ENCODE data around the gene SIPA1L3. TPM values are rescaled to one million over a fixed set of nuclear protein-coding genes. Genes with fewer than 3 reads are reported as not detected.

The SIPA1L3 gene
- total RNA-seq, 1 donor from 2014 or later = 29.6 TPM

DNA sequence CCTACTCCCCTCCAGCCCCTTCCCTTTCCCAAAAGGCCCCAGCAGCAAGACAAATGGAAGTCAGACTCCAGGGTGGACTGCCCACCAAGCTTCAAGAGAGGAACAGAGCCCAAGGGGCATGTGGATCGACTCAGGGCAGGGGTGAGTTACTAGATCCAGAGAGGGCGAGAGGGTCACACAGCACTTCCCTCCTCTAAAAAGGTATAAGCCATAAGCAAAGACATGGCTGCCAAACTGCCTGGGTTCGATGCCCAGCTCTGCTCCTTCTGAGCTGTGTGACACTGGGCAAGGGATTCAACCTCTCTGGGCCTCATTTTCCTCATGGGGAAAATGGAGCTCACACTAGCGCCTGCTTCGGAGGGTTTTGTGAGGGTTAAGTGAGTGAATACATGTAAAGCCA lies 345.4 kb downstream of the SIPA1L3 start:
- H3K4me3 Mint-ChIP-seq (ENCODE audit: unreplicated experiment) = no peak overlapping the region

DNA sequence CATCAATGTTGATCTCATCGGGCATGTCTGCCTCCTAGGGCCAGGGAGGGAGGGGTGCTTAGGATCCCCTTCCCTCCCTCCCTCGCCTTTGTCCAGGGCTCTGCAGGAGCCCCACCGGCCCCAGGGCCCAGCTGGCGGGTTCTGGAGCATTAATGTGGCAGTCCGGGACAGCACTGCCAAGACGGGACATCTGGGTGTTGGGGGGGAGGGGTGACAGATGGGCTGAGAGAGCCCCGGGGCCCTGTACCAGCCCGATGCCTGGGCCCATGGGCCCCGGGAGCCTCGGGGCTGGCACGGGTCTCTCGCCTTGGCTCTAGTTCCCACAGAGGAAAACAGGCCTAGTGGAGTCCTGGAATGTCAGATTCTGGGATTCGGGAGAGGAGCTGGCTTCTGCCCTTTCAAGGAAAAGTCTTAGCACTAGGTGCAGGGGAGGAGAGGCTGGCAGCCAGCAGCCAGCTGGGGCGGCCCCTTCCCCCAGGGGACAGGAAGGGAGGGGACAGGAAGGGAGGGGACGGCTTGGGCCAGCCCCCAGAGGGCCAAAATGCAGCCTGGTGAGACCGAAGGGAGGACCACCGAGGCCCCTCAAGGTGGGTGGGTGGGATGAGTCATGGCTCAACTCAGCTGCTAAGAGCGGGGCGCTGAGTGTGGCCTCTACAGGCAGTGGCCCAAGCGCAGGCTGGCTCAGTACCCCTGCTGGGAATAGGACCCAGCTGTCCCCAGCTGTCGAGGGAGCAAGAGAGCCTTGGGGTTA lies 346.1 kb downstream of the SIPA1L3 start:
- H3K9me3 Mint-ChIP-seq (ENCODE audit: unreplicated experiment) = no peaks in the 10 kb centered on the region
- peaks cover 6% of the 10 kb centered on the region for H3K4me1 Mint-ChIP-seq (ENCODE audit: unreplicated experiment)
- H3K36me3 Mint-ChIP-seq (ENCODE audit: low read depth, unreplicated experiment) = no peaks in the 10 kb centered on the region
- H3K27me3 Mint-ChIP-seq (ENCODE audit: unreplicated experiment) = peaks cover 23% of the 10 kb centered on the region
- TF ChIP-seq, protein P1, sequence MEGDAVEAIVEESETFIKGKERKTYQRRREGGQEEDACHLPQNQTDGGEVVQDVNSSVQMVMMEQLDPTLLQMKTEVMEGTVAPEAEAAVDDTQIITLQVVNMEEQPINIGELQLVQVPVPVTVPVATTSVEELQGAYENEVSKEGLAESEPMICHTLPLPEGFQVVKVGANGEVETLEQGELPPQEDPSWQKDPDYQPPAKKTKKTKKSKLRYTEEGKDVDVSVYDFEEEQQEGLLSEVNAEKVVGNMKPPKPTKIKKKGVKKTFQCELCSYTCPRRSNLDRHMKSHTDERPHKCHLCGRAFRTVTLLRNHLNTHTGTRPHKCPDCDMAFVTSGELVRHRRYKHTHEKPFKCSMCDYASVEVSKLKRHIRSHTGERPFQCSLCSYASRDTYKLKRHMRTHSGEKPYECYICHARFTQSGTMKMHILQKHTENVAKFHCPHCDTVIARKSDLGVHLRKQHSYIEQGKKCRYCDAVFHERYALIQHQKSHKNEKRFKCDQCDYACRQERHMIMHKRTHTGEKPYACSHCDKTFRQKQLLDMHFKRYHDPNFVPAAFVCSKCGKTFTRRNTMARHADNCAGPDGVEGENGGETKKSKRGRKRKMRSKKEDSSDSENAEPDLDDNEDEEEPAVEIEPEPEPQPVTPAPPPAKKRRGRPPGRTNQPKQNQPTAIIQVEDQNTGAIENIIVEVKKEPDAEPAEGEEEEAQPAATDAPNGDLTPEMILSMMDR (IDR thresholded peaks at IDR 0.05; ENCODE audit: unreplicated experiment) = no peak
- no peak overlapping the region for H3K4me3 Mint-ChIP-seq (ENCODE audit: unreplicated experiment)
- no peak overlapping the region for H3K27ac Mint-ChIP-seq (ENCODE audit: unreplicated experiment)
- no peak for DNase-seq (ENCODE audit: low spot score)

More for the DNA sequence above, 345.4 kb downstream of the SIPA1L3 start:
- no peaks in the 10 kb centered on the region for H3K36me3 Mint-ChIP-seq (ENCODE audit: low read depth, unreplicated experiment)
- H3K4me1 Mint-ChIP-seq (ENCODE audit: unreplicated experiment) = peaks cover 6% of the 10 kb centered on the region
- no peaks in the 10 kb centered on the region for H3K9me3 Mint-ChIP-seq (ENCODE audit: unreplicated experiment)
- no peak overlapping the region for H3K27ac Mint-ChIP-seq (ENCODE audit: unreplicated experiment)
- DNase-seq (ENCODE audit: low spot score) = no peak
- TF ChIP-seq, protein P1 (IDR thresholded peaks at IDR 0.05; ENCODE audit: unreplicated experiment) = no peak
- H3K27me3 Mint-ChIP-seq (ENCODE audit: unreplicated experiment) = peaks cover 22% of the 10 kb centered on the region

DNA sequence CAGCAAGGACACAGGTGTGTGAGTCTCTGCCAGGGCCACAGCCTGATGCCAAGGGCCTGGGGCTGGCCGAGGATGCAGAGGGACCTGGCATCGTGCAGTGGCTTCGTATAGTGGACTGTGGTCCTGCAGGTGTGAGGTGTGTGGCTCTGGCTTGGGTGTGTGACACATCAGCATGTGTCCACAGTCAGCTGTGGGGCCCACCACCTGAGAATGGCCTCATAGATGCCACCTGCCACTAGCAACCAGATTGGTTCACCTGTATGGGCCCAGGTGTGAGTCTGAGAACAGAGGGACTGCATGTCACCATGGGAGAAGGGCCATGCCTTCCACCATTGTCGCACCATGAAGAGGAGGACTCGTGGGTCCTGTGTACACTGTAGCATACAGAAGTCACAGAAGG lies 346.8 kb downstream of the SIPA1L3 start:
- H3K9me3 Mint-ChIP-seq (ENCODE audit: unreplicated experiment) = no peaks in the 10 kb centered on the region
- H3K36me3 Mint-ChIP-seq (ENCODE audit: low read depth, unreplicated experiment) = no peaks in the 10 kb centered on the region
- TF ChIP-seq, protein P1 (IDR thresholded peaks at IDR 0.05; ENCODE audit: unreplicated experiment) = no peak
- H3K4me3 Mint-ChIP-seq (ENCODE audit: unreplicated experiment) = no peak overlapping the region
- no peak for DNase-seq (ENCODE audit: low spot score)
- peaks cover 23% of the 10 kb centered on the region for H3K27me3 Mint-ChIP-seq (ENCODE audit: unreplicated experiment)
- peaks cover 6% of the 10 kb centered on the region for H3K4me1 Mint-ChIP-seq (ENCODE audit: unreplicated experiment)
- H3K27ac Mint-ChIP-seq (ENCODE audit: unreplicated experiment) = no peak overlapping the region

DNA sequence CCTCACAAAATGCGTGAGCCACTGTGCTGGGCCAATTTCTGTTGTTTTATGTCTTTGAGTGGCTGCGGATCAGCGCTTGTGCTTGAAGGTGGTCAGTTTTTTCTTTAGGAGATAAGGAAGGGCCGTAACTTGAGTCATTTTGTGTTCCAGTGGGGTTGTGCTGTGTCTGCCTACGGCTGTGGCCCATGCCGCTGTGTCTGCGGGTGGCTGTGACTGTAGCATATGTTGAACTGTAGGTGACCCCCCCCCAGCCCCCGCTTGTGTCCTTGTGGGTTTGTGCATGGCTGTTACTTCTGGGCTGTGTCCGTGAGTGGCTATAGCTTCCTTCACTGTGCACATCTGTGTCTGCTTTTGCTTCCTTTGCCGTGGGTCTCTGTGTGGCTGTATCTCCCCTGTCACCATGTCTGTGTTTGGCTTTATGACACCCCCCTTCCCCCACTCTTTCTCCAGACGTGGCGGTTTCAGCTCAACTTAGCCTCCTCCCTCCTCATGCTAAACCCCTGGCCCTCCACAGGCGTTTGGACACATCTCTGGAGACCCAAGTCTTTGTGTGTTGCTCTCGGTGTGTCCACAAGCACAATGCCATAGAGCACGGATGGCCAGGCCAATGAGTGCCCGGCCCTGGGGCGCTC lies 348.5 kb downstream of the SIPA1L3 start:
- TF ChIP-seq, protein P1 (IDR thresholded peaks at IDR 0.05; ENCODE audit: unreplicated experiment) = no peak
- H3K4me3 Mint-ChIP-seq (ENCODE audit: unreplicated experiment) = no peak overlapping the region
- no peak for DNase-seq (ENCODE audit: low spot score)
- no peaks in the 10 kb centered on the region for H3K9me3 Mint-ChIP-seq (ENCODE audit: unreplicated experiment)
- no peaks in the 10 kb centered on the region for H3K36me3 Mint-ChIP-seq (ENCODE audit: low read depth, unreplicated experiment)
- H3K4me1 Mint-ChIP-seq (ENCODE audit: unreplicated experiment) = peaks cover 6% of the 10 kb centered on the region
- H3K27ac Mint-ChIP-seq (ENCODE audit: unreplicated experiment) = no peak overlapping the region
- H3K27me3 Mint-ChIP-seq (ENCODE audit: unreplicated experiment) = peaks cover 23% of the 10 kb centered on the region

Other genes with a start within 250 kb of the SIPA1L3 start
- 15.2 TPM for gene ZNF607, start 187.4 kb upstream of the SIPA1L3 start, total RNA-seq (ENCODE audit: unreplicated experiment)
- gene ZNF573, start 127.6 kb upstream of the SIPA1L3 start, total RNA-seq (ENCODE audit: unreplicated experiment) = 11.3 TPM
- gene WDR87, start 614 bp upstream of the SIPA1L3 start, total RNA-seq (ENCODE audit: unreplicated experiment) = not detected

All from endothelial cell (in vitro differentiated cells).